G401 (cell line): Measurements from ENCODE around the gene MEI1. TPM values are rescaled to one million over a fixed set of nuclear protein-coding genes. Genes with fewer than 3 reads are reported as not detected.

Experiments used
- DNase-seq: peaks from one replicate; pipeline ENCODE4 v3.0.0-alpha.2; 2015; ENCODE audit warnings: low spot score
- in situ Hi-C: cut with HindIII; loops from 2 replicates; pipeline ENCODE4 v1.10.0; 2016; ENCODE audit warnings: low sequenced_read_pairs, mixed read lengths
- total RNA-seq: library from RNA; depleted of rRNA; stranded (reverse); fragments of >200 nt; shearing (Covaris generic); gene quantifications from 2 replicates; pipeline ENCODE4 v1.2.3, GENCODE V29; 2014

MEI1 gene
- total RNA-seq, 1 experiment from 2014 or later = not detected

DNA sequence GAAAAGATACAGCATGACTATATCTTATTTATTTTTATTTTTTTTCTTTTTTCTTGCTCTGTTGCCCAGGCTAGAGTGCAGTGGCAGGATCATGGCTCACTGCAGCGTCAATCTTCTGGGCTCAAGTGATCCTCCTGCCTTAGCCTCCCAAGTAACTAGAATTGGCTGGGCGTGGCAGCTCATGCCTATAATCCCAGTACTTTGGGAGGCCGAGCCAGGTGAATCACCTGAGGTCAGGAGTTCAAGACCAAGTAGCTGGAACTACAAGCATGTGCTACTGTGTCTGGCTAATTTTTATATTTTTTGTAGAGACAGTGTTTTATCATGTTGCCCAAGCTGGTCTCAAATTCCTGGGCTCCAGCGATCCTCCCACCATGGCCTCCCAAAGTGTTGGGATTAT, 72.9 kb downstream of the MEI1 start:
- in situ Hi-C loops = no loop called here
- no peak for DNase-seq

- no peak for DNase-seq
- in situ Hi-C loops = no loop called here
These were observed 73.3 kb downstream of the MEI1 start for GRCh38 chr22:41772645-41773044.

- DNase-seq = no peak
- in situ Hi-C loops = no loop called here
These were observed 76.0 kb downstream of the MEI1 start for GRCh38 chr22:41775338-41775737.

- no peak for DNase-seq
- in situ Hi-C loops = no loop called here
These were observed 76.7 kb downstream of the MEI1 start for GRCh38 chr22:41775976-41776375.

GRCh38 chr22:41776381-41776780, 77.1 kb downstream of the MEI1 start:
- in situ Hi-C loops = no loop called here
- no peak for DNase-seq

DNA sequence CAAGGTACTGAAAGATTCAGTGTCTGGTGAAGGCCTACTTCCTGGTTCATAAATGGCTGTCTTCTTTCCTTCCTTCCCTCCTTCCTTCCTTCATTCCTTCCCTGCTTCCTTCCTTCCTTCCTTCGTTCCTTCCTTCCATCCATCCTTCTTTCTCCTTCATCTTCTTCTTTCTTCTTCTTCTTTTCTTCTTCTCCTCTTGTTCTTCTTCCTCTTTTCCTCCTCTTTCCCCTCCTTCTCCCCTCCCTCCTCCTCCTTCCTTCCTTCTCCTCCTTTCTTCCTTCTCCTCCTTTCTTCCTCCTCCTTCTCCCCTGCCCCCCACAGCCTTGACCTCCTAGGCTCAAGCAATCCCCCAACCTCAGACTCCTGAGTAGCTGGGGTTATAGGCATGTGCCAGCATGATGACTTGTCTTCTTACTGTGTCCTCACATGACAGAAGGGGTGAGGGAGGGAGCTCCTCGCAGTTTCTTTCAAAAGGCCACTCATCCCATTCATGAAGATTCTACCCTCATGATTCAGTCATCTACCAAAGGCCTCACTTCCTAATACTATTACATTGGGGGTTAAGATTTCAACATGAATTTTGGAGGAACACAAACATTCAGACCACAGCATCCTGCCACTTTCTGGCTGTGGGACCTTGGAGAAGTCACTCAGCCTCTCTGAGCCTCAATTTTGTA, 78.6 kb downstream of the MEI1 start:
- no peak for DNase-seq
- in situ Hi-C loops = no loop called here

- in situ Hi-C loops = no loop called here
- DNase-seq = no peak
These were observed 80.7 kb downstream of the MEI1 start for GRCh38 chr22:41779929-41780505.

DNA sequence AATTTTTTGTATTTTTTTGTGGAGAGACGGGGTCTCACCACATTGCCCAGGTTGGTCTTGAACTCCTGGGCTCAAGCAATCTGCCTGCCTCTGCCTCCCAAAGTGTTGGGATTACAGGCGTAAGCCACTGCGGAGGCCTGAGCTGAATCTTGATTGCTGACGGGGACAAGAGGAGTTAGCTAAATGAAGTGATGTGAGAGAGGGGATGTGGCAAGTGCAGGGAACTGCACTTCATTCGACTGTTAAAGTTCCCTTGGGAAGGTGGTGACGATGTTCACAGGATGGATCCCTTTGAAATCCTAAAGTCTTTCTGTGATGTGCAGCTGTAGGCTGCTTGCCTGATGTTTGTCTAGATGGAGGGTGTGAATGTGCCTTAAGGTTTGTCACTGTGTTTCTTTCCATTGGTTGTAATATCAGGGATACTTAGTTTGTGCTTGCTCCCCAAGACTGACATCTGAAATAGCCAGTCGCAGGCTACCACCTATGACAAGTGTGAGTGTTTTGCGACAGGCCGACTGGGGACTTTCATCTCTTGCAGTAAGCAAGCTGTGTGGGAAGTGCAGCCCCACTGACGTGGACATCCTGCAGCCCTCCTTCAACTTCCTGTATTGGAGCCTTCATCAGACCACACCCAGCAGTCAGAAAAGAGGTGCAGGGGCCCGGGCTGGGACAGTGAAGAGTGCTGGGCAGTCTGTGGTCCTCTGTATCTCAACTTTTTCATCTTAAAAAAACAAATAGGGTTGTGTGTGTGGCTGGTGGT, 81.6 kb downstream of the MEI1 start:
- in situ Hi-C loops = no loop called here
- DNase-seq = no peak

GRCh38 chr22:41781507-41781906, 82.2 kb downstream of the MEI1 start:
- in situ Hi-C loops = no loop called here
- peak; percentile 17 for DNase-seq

DNA sequence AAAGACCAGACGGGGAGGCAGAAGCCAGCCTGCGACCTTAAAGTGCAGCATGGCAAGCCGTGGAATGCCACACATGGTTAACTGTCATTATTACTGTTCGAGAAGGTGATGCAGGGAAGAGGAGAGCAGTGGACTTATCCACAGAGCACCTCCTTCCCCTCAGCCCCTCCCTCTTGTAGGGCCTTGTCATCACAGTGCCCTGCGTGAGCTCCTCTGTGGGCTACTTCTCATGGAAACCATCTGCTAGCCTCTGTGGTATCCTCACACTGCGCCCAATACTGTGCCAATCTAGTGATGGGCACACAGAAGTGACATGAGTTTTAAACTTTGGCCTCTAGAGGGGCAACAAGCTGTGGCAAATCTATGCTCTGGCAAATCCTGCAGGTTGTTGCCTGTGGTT, 83.0 kb downstream of the MEI1 start:
- DNase-seq = peak; percentile 82
- in situ Hi-C loops = no loop called here

GRCh38 chr22:41782751-41783150, 83.4 kb downstream of the MEI1 start:
- in situ Hi-C loops = no loop called here
- DNase-seq = peak; percentile 84

DNA sequence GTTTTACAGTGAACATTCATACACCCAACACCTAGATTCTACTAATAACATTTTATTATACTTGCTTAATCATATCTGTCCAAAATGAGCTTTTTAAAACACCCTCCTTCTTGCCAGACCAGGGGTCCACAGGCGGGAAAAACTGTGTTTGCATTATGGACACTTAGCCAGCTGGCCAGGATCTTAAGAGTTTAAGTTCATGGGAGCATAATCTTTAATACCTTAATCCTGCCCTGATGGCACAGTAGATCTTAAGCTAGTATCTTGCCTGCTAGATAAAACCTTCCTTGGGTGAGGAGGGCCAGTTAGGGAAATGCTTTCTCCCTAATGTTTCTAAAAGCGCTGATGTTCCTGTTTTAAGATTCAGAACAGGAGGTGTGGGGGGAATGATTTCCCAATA, 88.0 kb downstream of the MEI1 start:
- no peak for DNase-seq
- in situ Hi-C loops = no loop called here

DNA sequence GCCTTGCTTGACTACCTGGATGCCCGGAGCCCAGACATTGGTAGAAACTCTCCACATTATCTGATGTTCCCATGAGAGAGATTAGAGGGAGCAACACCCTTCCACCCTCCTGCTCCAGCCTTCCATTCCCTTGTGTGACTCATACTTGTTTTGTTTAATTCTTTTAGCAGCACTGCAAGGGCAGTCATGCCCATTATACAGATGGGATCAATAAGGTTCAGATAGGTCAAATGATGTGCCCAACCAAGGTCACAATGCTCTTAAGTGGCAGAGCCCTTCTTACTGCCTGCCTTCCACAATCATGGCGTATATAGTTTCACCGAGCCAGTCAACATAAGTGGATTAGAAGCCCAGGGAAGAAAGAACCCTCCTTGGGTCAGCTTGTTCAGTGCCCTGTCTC, 94.6 kb downstream of the MEI1 start:
- DNase-seq = no peak
- in situ Hi-C loops = no loop called here

GRCh38 chr22:41798736-41799135, 99.4 kb downstream of the MEI1 start:
- in situ Hi-C loops = no loop called here
- DNase-seq = no peak

DNA sequence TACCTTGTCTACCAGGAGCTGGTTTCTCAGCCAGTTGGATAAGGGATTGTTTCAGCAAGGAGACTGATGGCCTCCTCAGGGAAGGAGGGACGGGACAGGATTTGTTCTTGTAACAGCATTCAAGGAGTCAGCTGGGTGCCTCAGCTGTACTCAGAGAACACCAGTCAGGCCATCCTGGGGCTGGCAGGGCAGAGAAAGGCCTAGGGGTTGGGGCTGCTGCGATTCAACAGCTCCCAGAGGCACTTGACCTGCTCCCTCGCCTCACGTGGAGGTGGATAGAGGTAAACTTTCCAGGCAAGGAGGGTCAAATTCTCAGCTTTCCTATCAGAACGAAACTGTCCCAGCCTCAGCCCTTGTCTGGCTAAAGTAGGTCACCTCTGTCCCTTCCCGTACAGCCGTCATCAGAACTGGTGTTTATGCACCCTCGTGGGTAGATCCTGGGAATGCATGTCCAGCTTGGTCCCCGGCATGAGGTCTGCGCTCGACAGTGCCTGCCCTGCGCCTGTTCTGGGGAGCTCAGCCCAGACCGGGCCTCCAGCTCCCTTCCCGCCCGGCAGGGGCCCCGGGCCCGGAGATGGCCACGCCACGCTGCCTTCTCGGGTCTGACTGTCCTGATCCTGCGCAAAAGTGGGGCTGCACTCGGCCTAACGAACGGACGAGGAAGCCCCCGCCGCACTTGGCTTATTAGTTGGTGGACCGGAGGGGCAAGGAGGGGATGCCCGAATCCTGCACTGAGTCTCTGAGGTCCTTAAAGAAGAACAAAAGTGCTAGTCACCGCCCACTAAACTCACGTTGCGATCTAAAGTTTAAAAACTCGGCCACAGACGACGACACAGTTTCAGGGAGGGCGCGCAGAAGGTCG, 100.4 kb downstream of the MEI1 start:
- peak; percentile 78 for DNase-seq
- in situ Hi-C loops = no loop called here

GRCh38 chr22:41800348-41801146, 101.2 kb downstream of the MEI1 start, which contains the start of gene CCDC134:
CCDC134 (plus strand) TSS chr22:41800679; CDS start chr22:41808891, 8,212 bp downstream.
- in situ Hi-C loops = no loop called here

DNA sequence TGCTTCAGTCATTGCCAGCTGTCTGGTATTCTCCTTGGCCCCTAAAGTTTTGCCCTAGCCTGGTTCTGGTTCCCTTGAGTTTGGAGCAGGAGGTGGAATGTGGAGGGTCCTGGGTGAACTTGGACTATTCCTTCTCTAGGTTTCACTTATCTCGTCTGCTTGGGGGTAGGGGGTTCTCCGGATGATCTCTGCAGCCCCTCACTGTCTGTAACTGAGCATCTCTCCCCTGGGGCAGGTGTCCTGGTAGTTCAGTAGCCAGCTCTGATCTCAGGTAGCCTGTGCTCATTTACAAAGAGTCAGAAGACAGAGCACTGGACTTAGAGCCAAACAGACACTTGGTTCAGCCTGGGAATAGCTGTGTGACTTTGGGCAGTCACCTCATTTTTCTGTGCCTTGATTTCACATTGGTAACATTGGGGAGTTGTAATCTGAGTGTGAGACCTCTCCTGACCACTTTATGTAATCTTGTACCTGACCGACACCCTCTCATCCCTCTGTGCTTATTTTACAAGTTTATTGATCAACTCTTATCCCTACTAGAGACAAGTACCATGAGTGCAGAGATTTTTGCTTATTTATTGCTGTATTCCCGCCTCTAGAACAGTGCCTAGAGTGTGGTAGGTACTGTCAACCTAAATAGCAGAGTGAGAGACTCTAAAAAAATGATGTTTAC, 102.0 kb downstream of the MEI1 start:
- in situ Hi-C loops = no loop called here
- peak; percentile 47 for DNase-seq

More at GRCh38 chr22:41800348-41801146, 101.2 kb downstream of the MEI1 start, which contains the start of gene CCDC134:
- peak; percentile 94 for DNase-seq

- no peak for DNase-seq
- in situ Hi-C loops = no loop called here
These were observed 102.6 kb downstream of the MEI1 start for GRCh38 chr22:41801886-41802285.
